GM12878 (cell line): ENCODE results near the gene PDE12. TPM values are rescaled to one million over a fixed set of nuclear protein-coding genes. Genes with fewer than 3 reads are reported as not detected.

ENCODE experiments used
- ATAC-seq: fragments of 200-7000 bp; cut with Tn5 transposase; 3 replicates; pipeline ENCODE4 v1.9.1; 2020; ENCODE audit warnings: mild to moderate bottlenecking, moderate library complexity
- BruUV-seq: library from RNA; stranded (reverse); fragments of 400-500 nt; replicated peaks from 2 replicates; lab custom pipeline; 2021; lab: Mats Ljungman, UMichigan
- CTCF ChIA-PET: fragments of 300-600 bp; sonication (Branson Sonifier 250); formaldehyde crosslinking; extraction: SDS; loops from one replicate; lab custom pipeline; 2021; ENCODE audit warnings: inconsistent platforms; lab: Yijun Ruan, JAX
- POLR2A ChIA-PET: fragments of 350-600 bp; formaldehyde crosslinking; extraction: SDS; loops from one replicate; lab custom pipeline; 2021; ENCODE audit warnings: inconsistent platforms; lab: Charles Lee
- RAD21 ChIA-PET: fragments of 300-600 bp; sonication (Branson Sonifier 250); formaldehyde crosslinking; loops from one replicate; lab custom pipeline; 2023; ENCODE audit warnings: antibody characterized with exemption; ENCODE audit not compliant: unreplicated experiment; lab: Charles Lee
- SMC1A ChIA-PET: fragments of 300-600 bp; sonication (Branson Sonifier 250); formaldehyde crosslinking; loops from one replicate; lab custom pipeline; 2023; ENCODE audit not compliant: unreplicated experiment, uncharacterized antibody; lab: Charles Lee
- DNase-seq: peaks from one replicate; pipeline ENCODE4 v3.0.0-alpha.2; 2011; ENCODE audit warnings: low read depth, low spot score
- FAIRE-seq: peaks from 3 replicates; lab custom pipeline; 2011; peaks lifted over from hg19 to GRCh38; lab: Jason Lieb, UNC
- H2AFZ ChIP-seq: 2 replicates; pipeline ENCODE4 v1.6.0; 2011; ENCODE audit warnings: low read depth, low read length, control low read depth; ENCODE audit not compliant: control insufficient read depth
- H3K27ac ChIP-seq: 2 replicates; pipeline ENCODE4 v1.5.1; 2011; ENCODE audit warnings: control low read depth; ENCODE audit not compliant: control insufficient read depth, insufficient read depth
- H3K27me3 ChIP-seq, 2 experiments: replicated peaks in 1 of 2; 2 replicates each; pipeline versions ENCODE4 v1.6.0 to v1.6.1; 2011; ENCODE audit warnings: low read length in 1 of 2; ENCODE audit not compliant: control insufficient read depth in 2 of 2, insufficient read depth in 2 of 2
- H3K36me3 ChIP-seq, 2 experiments: 2 replicates each; pipeline ENCODE4 v1.5.1; 2011; ENCODE audit warnings: low read length in 1 of 2; ENCODE audit not compliant: control insufficient read depth in 2 of 2, insufficient read depth in 2 of 2
- H3K4me1 ChIP-seq: 2 replicates; pipeline ENCODE4 v1.6.1; 2011; ENCODE audit warnings: mild to moderate bottlenecking, low read length, moderate library complexity, mixed read lengths; ENCODE audit not compliant: control insufficient read depth, insufficient read depth
- H3K4me2 ChIP-seq: 2 replicates; pipeline ENCODE4 v1.6.0; 2011; ENCODE audit warnings: control low read depth; ENCODE audit not compliant: control insufficient read depth, insufficient read depth
- H3K4me3 ChIP-seq: fragments of 200-600 bp; sonication (generic); 2 replicates; pipeline ENCODE4 v1.5.1; 2016
- H3K79me2 ChIP-seq: 2 replicates; pipeline ENCODE4 v1.6.0; 2011; ENCODE audit warnings: low read length; ENCODE audit not compliant: control insufficient read depth, insufficient read depth
- H3K9ac ChIP-seq: 2 replicates; pipeline ENCODE4 v1.8.0; 2011; ENCODE audit warnings: low read length, control low read depth, mixed read lengths; ENCODE audit not compliant: control insufficient read depth, insufficient read depth
- H3K9me3 ChIP-seq: replicated peaks from 3 replicates; pipeline ENCODE4 v1.5.1; 2011; ENCODE audit warnings: mild to moderate bottlenecking, low read length; ENCODE audit not compliant: control insufficient read depth, insufficient read depth
- H4K20me1 ChIP-seq: 2 replicates; pipeline ENCODE4 v1.6.0; 2011; ENCODE audit not compliant: control insufficient read depth, insufficient read depth
- HCFC1 ChIP-seq: fragments of 150-350 bp; IDR thresholded peaks from 2 replicates; pipeline ENCODE4 v1.6.1; 2014; ENCODE audit warnings: low read length
- POLR2AphosphoS5 ChIP-seq: IDR thresholded peaks from 2 replicates; pipeline ENCODE4 v1.6.1; 2011; ENCODE audit warnings: mild to moderate bottlenecking, low read length, inconsistent platforms
- RAD21 ChIP-seq: IDR thresholded peaks from 2 replicates; pipeline ENCODE4 v1.6.1; 2011; ENCODE audit warnings: mild to moderate bottlenecking, low read depth, low read length, moderate library complexity; ENCODE audit not compliant: insufficient read depth
- RB1 ChIP-seq: fragments of 450-650 bp; formaldehyde crosslinking; IDR thresholded peaks from 2 replicates; pipeline ENCODE4 v1.6.1; 2017; ENCODE audit warnings: mild to moderate bottlenecking, borderline replicate concordance
- RBBP5 ChIP-seq: fragments of 200-600 bp; sonication (generic); conservative IDR thresholded peaks from 2 replicates; pipeline ENCODE4 v1.6.1; 2016
- SIX5 ChIP-seq: IDR thresholded peaks from 2 replicates; pipeline ENCODE4 v1.6.1; 2011; ENCODE audit warnings: mild to moderate bottlenecking, low read depth, low read length, moderate library complexity; ENCODE audit not compliant: severe bottlenecking
- STAT1 ChIP-seq: fragments of 450-650 bp; conservative IDR thresholded peaks from 2 replicates; pipeline ENCODE4 v1.6.1; 2014; ENCODE audit warnings: antibody characterized with exemption, mild to moderate bottlenecking
- WGBS: methylation state at CpG from one replicate; pipeline ENCODE4 v1.1.6; 2016; ENCODE audit warnings: low lambda C conversion rate; ENCODE audit not compliant: insufficient replicate concordance, insufficient coverage; ENCODE audit errors: missing lambda C conversion rate; 5-methylcytosine and 5-hydroxymethylcytosine counted together
- in situ Hi-C: fragments of 300-500 bp; cut with MboI; formaldehyde crosslinking; loops from 9 replicates; pipeline ENCODE4 v1.14.3; 2018; ENCODE audit warnings: mixed read lengths
- intact Hi-C: fragments of 100-400 bp; cut with micrococcal nuclease; formaldehyde crosslinking; loops from one replicate; pipeline ENCODE4 v1.14.2; 2022; ENCODE audit not compliant: unreplicated experiment
- polyA plus RNA-seq, 11 experiments: library from polyadenylated mRNA; depleted of rRNA in 4 of 11; unstranded in 6 of 11; stranded (reverse) in 5 of 11; fragments of >200 nt; fragmentation: Nextera tagmentation in 4 of 11; fragmentation: Illumina TruSeq in 1 of 11; extraction: Ambion mirVana in 4 of 11; extraction: Trizol in 1 of 11; gene quantifications; 1 replicate in 1 of 11; 2 replicates in 10 of 11; pipeline versions ENCODE4 v1.2.1 to v1.2.3, GENCODE V29; 2011 to 2016; ENCODE audit warnings: inconsistent platforms in 2 of 11, missing spikeins in 2 of 11, low read depth in 1 of 11
- total RNA-seq, 4 experiments: library from RNA; depleted of rRNA in 3 of 4; stranded (reverse); fragments of >200 nt in 3 of 4; fragmentation: Illumina TruSeq in 1 of 4; extraction: Trizol in 1 of 4; gene quantifications; 2 replicates each; pipeline versions ENCODE4 v1.2.1 to v1.2.3, GENCODE V29; 2013 to 2021
- TF ChIP-seq, protein P1 (sequence below): fragments of 450-650 bp; IDR thresholded peaks from 2 replicates; pipeline ENCODE4 v1.6.1; 2017; ENCODE audit warnings: mild to moderate bottlenecking
- TF ChIP-seq, protein P2 (sequence below): IDR thresholded peaks from 2 replicates; pipeline ENCODE4 v1.6.1; 2011; ENCODE audit warnings: borderline replicate concordance, low read depth, mild to moderate bottlenecking, moderate library complexity, mixed read lengths, low read length; ENCODE audit not compliant: insufficient read depth; ENCODE audit errors: extremely low read length
- TF ChIP-seq, protein P3 (sequence below): fragments of 450-650 bp; IDR thresholded peaks from 2 replicates; pipeline ENCODE4 v1.6.1; 2017; ENCODE audit warnings: mild to moderate bottlenecking, low read depth, inconsistent platforms; ENCODE audit not compliant: poor library complexity, severe bottlenecking

PDE12 gene
- total and polyA plus RNA-seq, 10 of the 15 experiments (the other 5 are each of a cell fraction or from before 2014, with no cell fraction given), result 3.0 to 26.1 (median 17.4) TPM

- no peak overlapping the region for H3K9ac ChIP-seq
- H3K4me2 ChIP-seq, result 0 out of 2 replicates have a peak overlapping the region, but pooled peaks have one; percentile 28
- ChIA-PET SMC1A (interaction anchor here (0.8 to 1.6 kb wide), 6 partner anchors 8 to 206 kb away, joined by 3 to 4 read pairs (median 4); no protein-coding TSS in a partner anchor), RAD21 (no interaction called here), POLR2A (interaction anchor here (0.5 to 0.7 kb wide), 4 partner anchors 19 to 941 kb away, joined by 3 to 4 read pairs (median 4); no protein-coding TSS in a partner anchor), CTCF (interaction anchor here (1.0 to 2.8 kb wide), 5 partner anchors 11 to 232 kb away, joined by 3 to 8 read pairs (median 5); partner anchors contain the start of gene PDE12)
- ATAC-seq (no peak), DNase-seq (no peak), FAIRE-seq (no peak)
- BruUV-seq, result no TSS peak
- in situ Hi-C loops, result no loop called here
- 90% methylated on average over 4 of the region's 4 CpGs for WGBS
- peak; percentile 53; the same call in 1 of the 2 replicates for TF ChIP-seq POLR2AphosphoS5
- TF ChIP-seq HCFC1, result no peak
- peaks cover 0 to 2% of the 10 kb centered on the region in 2 experiments; a peak in 1 of 4 replicates for H3K36me3 ChIP-seq
- no peak overlapping the region for H3K27ac ChIP-seq
- H3K4me1 ChIP-seq, result no peaks in the 10 kb centered on the region; the same call in 1 of the 2 replicates
- intact Hi-C loops, result no loop called here
- H3K27me3 ChIP-seq, result no peaks in the 10 kb centered on the region
- H3K9me3 ChIP-seq, result no peaks in the 10 kb centered on the region
- no peaks in the 10 kb centered on the region for H4K20me1 ChIP-seq
- no peak overlapping the region for H2AFZ ChIP-seq
- H3K79me2 ChIP-seq, result peaks cover 88% of the 10 kb centered on the region
- H3K4me3 ChIP-seq, result peak overlapping the region; percentile 91; the same call in 1 of the 2 replicates
Measured at GRCh38 chr3:57594144-57594543, 38.1 kb downstream of the PDE12 start.

GRCh38 chr3:57594576-57594975, 38.5 kb downstream of the PDE12 start:
- ATAC-seq (no peak), FAIRE-seq (no peak), DNase-seq (no peak)
- intact Hi-C loops (no loop called here), in situ Hi-C loops (no loop called here)
- ChIA-PET RAD21 (no interaction called here), SMC1A (interaction anchor here (0.8 to 1.6 kb wide), 6 partner anchors 8 to 206 kb away, joined by 3 to 4 read pairs (median 4); no protein-coding TSS in a partner anchor), CTCF (interaction anchor here (1.0 to 2.8 kb wide), 4 partner anchors 12 to 232 kb away, joined by 3 to 8 read pairs (median 5); no protein-coding TSS in a partner anchor), POLR2A (interaction anchor here (0.5 to 0.7 kb wide), 4 partner anchors 9 to 77 kb away, joined by 3 to 6 read pairs (median 3); no protein-coding TSS in a partner anchor)
- TF ChIP-seq, protein P1, sequence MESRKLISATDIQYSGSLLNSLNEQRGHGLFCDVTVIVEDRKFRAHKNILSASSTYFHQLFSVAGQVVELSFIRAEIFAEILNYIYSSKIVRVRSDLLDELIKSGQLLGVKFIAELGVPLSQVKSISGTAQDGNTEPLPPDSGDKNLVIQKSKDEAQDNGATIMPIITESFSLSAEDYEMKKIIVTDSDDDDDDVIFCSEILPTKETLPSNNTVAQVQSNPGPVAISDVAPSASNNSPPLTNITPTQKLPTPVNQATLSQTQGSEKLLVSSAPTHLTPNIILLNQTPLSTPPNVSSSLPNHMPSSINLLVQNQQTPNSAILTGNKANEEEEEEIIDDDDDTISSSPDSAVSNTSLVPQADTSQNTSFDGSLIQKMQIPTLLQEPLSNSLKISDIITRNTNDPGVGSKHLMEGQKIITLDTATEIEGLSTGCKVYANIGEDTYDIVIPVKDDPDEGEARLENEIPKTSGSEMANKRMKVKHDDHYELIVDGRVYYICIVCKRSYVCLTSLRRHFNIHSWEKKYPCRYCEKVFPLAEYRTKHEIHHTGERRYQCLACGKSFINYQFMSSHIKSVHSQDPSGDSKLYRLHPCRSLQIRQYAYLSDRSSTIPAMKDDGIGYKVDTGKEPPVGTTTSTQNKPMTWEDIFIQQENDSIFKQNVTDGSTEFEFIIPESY, result no peak
- TF ChIP-seq SIX5 (no peak), RB1 (no peak), STAT1 (no peak), RAD21 (no peak), RBBP5 (no peak)
- TF ChIP-seq, protein P2, sequence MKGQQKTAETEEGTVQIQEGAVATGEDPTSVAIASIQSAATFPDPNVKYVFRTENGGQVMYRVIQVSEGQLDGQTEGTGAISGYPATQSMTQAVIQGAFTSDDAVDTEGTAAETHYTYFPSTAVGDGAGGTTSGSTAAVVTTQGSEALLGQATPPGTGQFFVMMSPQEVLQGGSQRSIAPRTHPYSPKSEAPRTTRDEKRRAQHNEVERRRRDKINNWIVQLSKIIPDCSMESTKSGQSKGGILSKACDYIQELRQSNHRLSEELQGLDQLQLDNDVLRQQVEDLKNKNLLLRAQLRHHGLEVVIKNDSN, result no peak
- TF ChIP-seq, protein P3, sequence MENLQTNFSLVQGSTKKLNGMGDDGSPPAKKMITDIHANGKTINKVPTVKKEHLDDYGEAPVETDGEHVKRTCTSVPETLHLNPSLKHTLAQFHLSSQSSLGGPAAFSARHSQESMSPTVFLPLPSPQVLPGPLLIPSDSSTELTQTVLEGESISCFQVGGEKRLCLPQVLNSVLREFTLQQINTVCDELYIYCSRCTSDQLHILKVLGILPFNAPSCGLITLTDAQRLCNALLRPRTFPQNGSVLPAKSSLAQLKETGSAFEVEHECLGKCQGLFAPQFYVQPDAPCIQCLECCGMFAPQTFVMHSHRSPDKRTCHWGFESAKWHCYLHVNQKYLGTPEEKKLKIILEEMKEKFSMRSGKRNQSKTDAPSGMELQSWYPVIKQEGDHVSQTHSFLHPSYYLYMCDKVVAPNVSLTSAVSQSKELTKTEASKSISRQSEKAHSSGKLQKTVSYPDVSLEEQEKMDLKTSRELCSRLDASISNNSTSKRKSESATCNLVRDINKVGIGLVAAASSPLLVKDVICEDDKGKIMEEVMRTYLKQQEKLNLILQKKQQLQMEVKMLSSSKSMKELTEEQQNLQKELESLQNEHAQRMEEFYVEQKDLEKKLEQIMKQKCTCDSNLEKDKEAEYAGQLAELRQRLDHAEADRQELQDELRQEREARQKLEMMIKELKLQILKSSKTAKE, result no peak
- no TSS peak for BruUV-seq
- peak overlapping the region; percentile 63 for H3K4me2 ChIP-seq
- no peaks in the 10 kb centered on the region for H4K20me1 ChIP-seq
- no peak overlapping the region for H3K27ac ChIP-seq
- H2AFZ ChIP-seq, result no peak overlapping the region
- H3K79me2 ChIP-seq, result peaks cover 87% of the 10 kb centered on the region
- whole genome bisulfite sequencing, result 67% methylated on average over 5 of the region's 5 CpGs
- H3K36me3 ChIP-seq, result peaks cover 0 to 2% of the 10 kb centered on the region in 2 experiments; a peak in 1 of 4 replicates
- H3K9me3 ChIP-seq, result no peaks in the 10 kb centered on the region
- H3K9ac ChIP-seq, result no peak overlapping the region
- H3K4me1 ChIP-seq, result no peaks in the 10 kb centered on the region; the same call in 1 of the 2 replicates
- no peaks in the 10 kb centered on the region for H3K27me3 ChIP-seq
- peak overlapping the region; percentile 91; the same call in 1 of the 2 replicates for H3K4me3 ChIP-seq
